ENCODE results near the gene ITGAL. TPM values are rescaled to one million over a fixed set of nuclear protein-coding genes. Genes with fewer than 3 reads are reported as not detected.

ITGAL gene
- total and polyA plus RNA-seq, 2 donors (not counting 3 experiments of a cell fraction or from before 2014, with no cell fraction given): not detected

- CTCF ChIA-PET: interaction anchor here (1.0 to 1.5 kb wide), 8 partner anchors 9 to 76 kb away, joined by 3 to 14 read pairs (median 4); partner anchors contain the start of gene ZNF747
- H3K4me2 ChIP-seq (ENCODE audit: insufficient read depth, low read length): peak within 1 kb of the TSS; percentile 67
- intact Hi-C loops (cut with micrococcal nuclease): loop anchor here (1.0 to 5.0 kb wide), 5 partner anchors 59 to 171 kb away; partner anchors contain the start of genes FBRS, SRCAP and ZNF785
- H3K27ac ChIP-seq (ENCODE audit: insufficient read depth, low read depth, low read length): peak within 1 kb of the TSS; percentile 80
- peak within 1 kb of the TSS; percentile 73 for H3K9ac ChIP-seq (replicated peaks; ENCODE audit: extremely low read depth, insufficient read depth, low read length)
- H2AFZ ChIP-seq (ENCODE audit: low read depth, low read length): peak within 1 kb of the TSS; percentile 72
- FAIRE-seq: no peak
- H3K9me3 ChIP-seq (replicated peaks; ENCODE audit: control insufficient read depth, insufficient read depth, low read length): no peaks in the 10 kb centered on the region
- no peaks in the 10 kb centered on the region for H3K9me1 ChIP-seq (replicated peaks; ENCODE audit: control insufficient read depth, extremely low read depth, insufficient read depth, low read length)
- H4K20me1 ChIP-seq (replicated peaks; ENCODE audit: control insufficient read depth, extremely low read depth, insufficient read depth, low read length): no peaks in the 10 kb centered on the region
- POLR2A ChIA-PET: interaction anchor here (0.6 to 1.3 kb wide), 3 partner anchors 32 to 347 kb away, joined by 3 to 4 read pairs (median 4); partner anchors contain the start of gene ZNF764
- H3K4me3 ChIP-seq (replicated peaks in 1 of 3; ENCODE audit: insufficient read depth in 1 of 3, low read depth in 1 of 3, low read length in 3 of 3): peak within 1 kb of the TSS; percentile 58 to 67 (median 65)
- DNase-seq (ENCODE audit: low read depth, low spot score): peak; percentile 27
- H3K36me3 ChIP-seq (ENCODE audit: control insufficient read depth in 2 of 2, extremely low read depth in 1 of 2, insufficient read depth in 2 of 2, low read length in 2 of 2): no peaks in the 10 kb centered on the region
- H3K79me2 ChIP-seq (ENCODE audit: control insufficient read depth, insufficient read depth, low read length): no peaks in the 10 kb centered on the region
- BruUV-seq (replicated peaks): no TSS peak
- TF ChIP-seq GATA2 (IDR thresholded peaks at IDR 0.05; ENCODE audit: insufficient read depth, insufficient read length, low read depth, low read length): no peak
- TF ChIP-seq MAX (IDR thresholded peaks at IDR 0.05; ENCODE audit: insufficient read depth, insufficient read length): no peak
- no peak for TF ChIP-seq CTCF (IDR thresholded peaks at IDR 0.05; ENCODE audit: extremely low read depth in 1 of 2, insufficient read depth in 1 of 2, low read depth in 1 of 2, low read length in 2 of 2)
- TF ChIP-seq MYC (IDR thresholded peaks at IDR 0.05; ENCODE audit: low read depth, low read length): no peak
- no peak for TF ChIP-seq POLR2A (IDR thresholded peaks at IDR 0.05; ENCODE audit: low read depth, low read length)
- no peak for TF ChIP-seq EZH2 (IDR thresholded peaks at IDR 0.05; ENCODE audit: borderline replicate concordance, low read depth, low read length, severe bottlenecking)
- no peak for TF ChIP-seq POLR2AphosphoS5 (IDR thresholded peaks at IDR 0.05; ENCODE audit: insufficient read depth, low read depth, low read length)
- no peak for TF ChIP-seq JUN (IDR thresholded peaks at IDR 0.05; ENCODE audit: borderline replicate concordance, insufficient read depth, insufficient read length, low read depth)
- no peak for TF ChIP-seq FOS (IDR thresholded peaks at IDR 0.05; ENCODE audit: borderline replicate concordance, insufficient read depth, low read length)
- H3K27me3 ChIP-seq (ENCODE audit: control insufficient read depth in 2 of 2, insufficient read depth in 2 of 2, low read length in 2 of 2): no peaks in the 10 kb centered on the region
- H3K4me1 ChIP-seq (ENCODE audit: control insufficient read depth, extremely low read depth, insufficient read depth, low read length): peaks cover 4% of the 10 kb centered on the region
- dilution Hi-C loops (cut with MboI; ENCODE audit: extremely low pct_ligation_motif_present, low sequenced_read_pairs): no loop called here
These were observed 53.7 kb downstream of the ITGAL start, which contains the start of gene ZNF768 for GRCh38 chr16:30526137-30526822. Gene ZNF768, minus strand, starts transcription at chr16:30526566. Its CDS starts 153 bp downstream, at chr16:30526413.

Data from endothelial cell of umbilical vein (primary cell).